Measurements from ENCODE around the gene DPYSL5. TPM values are rescaled to one million over a fixed set of nuclear protein-coding genes. Genes with fewer than 3 reads are reported as not detected.

The DPYSL5 gene
- total and polyA plus RNA-seq, 2 of the 8 experiments (the other 6 are each of a cell fraction or from before 2014, with no cell fraction given): 11.9 to 16.4 TPM

GRCh38 chr2:26925100-26925791 is 77.3 kb downstream of the DPYSL5 start:
- no peak for FAIRE-seq
- no peak overlapping the region for H2AFZ ChIP-seq (ENCODE audit: low read length)
- CTCF ChIA-PET (ENCODE audit: partially characterized antibody): interaction anchor here (0.9 to 4.6 kb wide), 7 partner anchors 8 to 79 kb away, joined by 3 to 34 read pairs (median 3); no protein-coding TSS in a partner anchor

More at GRCh38 chr2:26925100-26925791, 77.3 kb downstream of the DPYSL5 start:
- Histone ChIP-seq H4K20me1 (replicated peaks in 1 of 2; ENCODE audit: control insufficient read depth in 1 of 2, insufficient read depth in 2 of 2, low read length in 2 of 2) (no peaks in the 10 kb centered on the region), H2BK12ac (ENCODE audit: low read depth, low read length) (peak overlapping the region; percentile 93; the same call in 1 of the 2 replicates), H4K8ac (ENCODE audit: extremely low read depth, insufficient read depth, low read length) (no peak overlapping the region), H3K18ac (ENCODE audit: extremely low read depth, low read length) (0 out of 2 replicates have a peak overlapping the region, but pooled peaks have one; percentile 11), H3K4me1 (replicated peaks in 1 of 4; ENCODE audit: control insufficient read depth in 3 of 4, insufficient read depth in 4 of 4, low read length in 3 of 4) (peaks cover 0 to 8% (median 5%) of the 10 kb centered on the region in 4 experiments; a peak in 5 of 7 replicates), H3K9me3 (ENCODE audit: insufficient read depth in 2 of 2, low read depth in 1 of 2, low read length in 1 of 2) (no peaks in the 10 kb centered on the region), H4K5ac (ENCODE audit: insufficient read length, low read depth, low read length) (no peak overlapping the region), H2BK15ac (ENCODE audit: low read length) (0 out of 2 replicates have a peak overlapping the region, but pooled peaks have one; percentile 77), H4K91ac (replicated peaks; ENCODE audit: insufficient read length, low read length) (no peak overlapping the region), H2BK120ac (replicated peaks; ENCODE audit: low read depth, low read length) (no peak overlapping the region), H3K27me3 (replicated peaks in 1 of 4; ENCODE audit: control insufficient read depth in 3 of 4, extremely low read depth in 1 of 4, insufficient read depth in 3 of 4, low read length in 3 of 4) (no peaks in the 10 kb centered on the region; a peak in 1 of 7 replicates), H3K4me3 (ENCODE audit: extremely low read depth in 1 of 4, insufficient read depth in 2 of 4, low read depth in 3 of 4, low read length in 4 of 4) (no peak overlapping the region), H2BK20ac (ENCODE audit: low read length) (no peak overlapping the region), H2BK5ac (ENCODE audit: low read depth, low read length) (peak overlapping the region; percentile 20; the same call in 1 of the 2 replicates), H3K4ac (replicated peaks; ENCODE audit: insufficient read length, low read depth, low read length) (no peak overlapping the region), H3K14ac (ENCODE audit: insufficient read length) (no peak overlapping the region), H3K27ac (ENCODE audit: low read depth, low read length) (no peak overlapping the region), H3K36me3 (ENCODE audit: control insufficient read depth in 2 of 4, insufficient read depth in 4 of 4, low read length in 3 of 4) (no peaks in the 10 kb centered on the region; a peak in 1 of 8 replicates), H3K56ac (replicated peaks; ENCODE audit: insufficient read length, low read depth, low read length) (no peak overlapping the region), H3K79me1 (ENCODE audit: low read depth, low read length) (no peaks in the 10 kb centered on the region), H3K9ac (replicated peaks in 1 of 4; ENCODE audit: extremely low read depth in 1 of 4, low read depth in 3 of 4, low read length in 3 of 4) (no peak overlapping the region), H3K23ac (ENCODE audit: insufficient read length) (no peak overlapping the region), H3K23me2 (ENCODE audit: low read depth, low read length) (no peaks in the 10 kb centered on the region), H3K79me2 (ENCODE audit: control insufficient read depth in 1 of 2, insufficient read depth in 2 of 2, low read length in 2 of 2) (no peaks in the 10 kb centered on the region), H3K4me2 (ENCODE audit: insufficient read depth in 1 of 2, low read depth in 2 of 2, low read length in 2 of 2) (no peak overlapping the region), H2AK5ac (ENCODE audit: low read depth, low read length) (no peak overlapping the region)
- WGBS, 2 experiments (ENCODE audit: extremely low coverage in 1 of 2, insufficient coverage in 1 of 2, insufficient read length in 1 of 2, insufficient replicate concordance in 2 of 2, low coverage in 1 of 2, low lambda C conversion rate in 2 of 2, missing lambda C conversion rate in 1 of 2): 77% methylated on average over 9 of the region's 9 CpGs; no CpG with 5 or more reads in 1 of the 2 experiments
- DNase-seq (ENCODE audit: low read depth in 1 of 2, low spot score in 2 of 2): no peak
- peak; percentile 65 for TF ChIP-seq TEAD4 (IDR thresholded peaks at IDR 0.05; ENCODE audit: low read depth, low read length)
- no peak for TF ChIP-seq RFX5 (IDR thresholded peaks at IDR 0.05; ENCODE audit: borderline replicate concordance, low read depth, low read length)
- POLR2A ChIA-PET (ENCODE audit: partially characterized antibody): interaction anchor here (1.0 kb wide), 1 partner anchor 11 kb away, joined by 3 read pairs; no protein-coding TSS in a partner anchor
